ENCODE data around the gene PAX5.

The PAX5 gene

GRCh38 chr9:36913393-36914211 lies 120.5 kb downstream of the PAX5 start:
- Histone ChIP-seq H3K36me3 (ENCODE audit: control insufficient read depth, low read depth, low read length) (no peaks in the 10 kb centered on the region), H3K9me3 (ENCODE audit: control insufficient read depth, low read depth, low read length) (no peaks in the 10 kb centered on the region), H3K27ac (ENCODE audit: low read length) (no peak overlapping the region), H3K27me3 (ENCODE audit: control insufficient read depth, insufficient read depth, low read length) (no peaks in the 10 kb centered on the region), H3K4me3 (ENCODE audit: low read length) (no peak overlapping the region), H3K4me1 (ENCODE audit: control insufficient read depth, low read depth, low read length) (no peaks in the 10 kb centered on the region), H3K9ac (ENCODE audit: low read length) (no peak overlapping the region)

GRCh38 chr9:36912620-36913019 lies 121.4 kb downstream of the PAX5 start:
- no peak overlapping the region for H3K9ac ChIP-seq (ENCODE audit: low read length)
- H3K9me3 ChIP-seq (ENCODE audit: control insufficient read depth, low read depth, low read length): no peaks in the 10 kb centered on the region
- H3K27ac ChIP-seq (ENCODE audit: low read length): no peak overlapping the region
- H3K27me3 ChIP-seq (ENCODE audit: control insufficient read depth, insufficient read depth, low read length): no peaks in the 10 kb centered on the region
- H3K4me3 ChIP-seq (ENCODE audit: low read length): no peak overlapping the region
- H3K4me1 ChIP-seq (ENCODE audit: control insufficient read depth, low read depth, low read length): no peaks in the 10 kb centered on the region
- H3K36me3 ChIP-seq (ENCODE audit: control insufficient read depth, low read depth, low read length): no peaks in the 10 kb centered on the region

GRCh38 chr9:36911601-36912412 lies 122.3 kb downstream of the PAX5 start:
- Histone ChIP-seq H3K9ac (ENCODE audit: low read length) (no peak overlapping the region), H3K4me3 (ENCODE audit: low read length) (no peak overlapping the region), H3K4me1 (ENCODE audit: control insufficient read depth, low read depth, low read length) (no peaks in the 10 kb centered on the region), H3K27me3 (ENCODE audit: control insufficient read depth, insufficient read depth, low read length) (no peaks in the 10 kb centered on the region), H3K9me3 (ENCODE audit: control insufficient read depth, low read depth, low read length) (no peaks in the 10 kb centered on the region), H3K27ac (ENCODE audit: low read length) (no peak overlapping the region), H3K36me3 (ENCODE audit: control insufficient read depth, low read depth, low read length) (no peaks in the 10 kb centered on the region)

- Histone ChIP-seq H3K27ac (ENCODE audit: low read length) (no peak overlapping the region), H3K36me3 (ENCODE audit: control insufficient read depth, low read depth, low read length) (no peaks in the 10 kb centered on the region), H3K4me3 (ENCODE audit: low read length) (no peak overlapping the region), H3K9ac (ENCODE audit: low read length) (no peak overlapping the region), H3K4me1 (ENCODE audit: control insufficient read depth, low read depth, low read length) (no peaks in the 10 kb centered on the region), H3K27me3 (ENCODE audit: control insufficient read depth, insufficient read depth, low read length) (no peaks in the 10 kb centered on the region), H3K9me3 (ENCODE audit: control insufficient read depth, low read depth, low read length) (no peaks in the 10 kb centered on the region)
Measured at GRCh38 chr9:36911037-36911436, 123.0 kb downstream of the PAX5 start.

GRCh38 chr9:36906492-36906891 lies 127.6 kb downstream of the PAX5 start:
- Histone ChIP-seq H3K9ac (ENCODE audit: low read length) (no peak overlapping the region), H3K9me3 (ENCODE audit: control insufficient read depth, low read depth, low read length) (no peaks in the 10 kb centered on the region), H3K27me3 (ENCODE audit: control insufficient read depth, insufficient read depth, low read length) (no peaks in the 10 kb centered on the region), H3K4me3 (ENCODE audit: low read length) (no peak overlapping the region), H3K27ac (ENCODE audit: low read length) (no peak overlapping the region), H3K36me3 (ENCODE audit: control insufficient read depth, low read depth, low read length) (no peaks in the 10 kb centered on the region), H3K4me1 (ENCODE audit: control insufficient read depth, low read depth, low read length) (no peaks in the 10 kb centered on the region)

- H3K9me3 ChIP-seq (ENCODE audit: control insufficient read depth, low read depth, low read length): no peaks in the 10 kb centered on the region
- no peaks in the 10 kb centered on the region for H3K4me1 ChIP-seq (ENCODE audit: control insufficient read depth, low read depth, low read length)
- H3K9ac ChIP-seq (ENCODE audit: low read length): no peak overlapping the region
- no peak overlapping the region for H3K4me3 ChIP-seq (ENCODE audit: low read length)
- no peaks in the 10 kb centered on the region for H3K36me3 ChIP-seq (ENCODE audit: control insufficient read depth, low read depth, low read length)
- no peak overlapping the region for H3K27ac ChIP-seq (ENCODE audit: low read length)
- H3K27me3 ChIP-seq (ENCODE audit: control insufficient read depth, insufficient read depth, low read length): no peaks in the 10 kb centered on the region
Measured at GRCh38 chr9:36905101-36906066, 128.7 kb downstream of the PAX5 start.

GRCh38 chr9:36903541-36904435 lies 130.3 kb downstream of the PAX5 start:
- Histone ChIP-seq H3K27ac (ENCODE audit: low read length) (no peak overlapping the region), H3K4me3 (ENCODE audit: low read length) (no peak overlapping the region), H3K4me1 (ENCODE audit: control insufficient read depth, low read depth, low read length) (no peaks in the 10 kb centered on the region), H3K27me3 (ENCODE audit: control insufficient read depth, insufficient read depth, low read length) (no peaks in the 10 kb centered on the region), H3K36me3 (ENCODE audit: control insufficient read depth, low read depth, low read length) (no peaks in the 10 kb centered on the region), H3K9me3 (ENCODE audit: control insufficient read depth, low read depth, low read length) (no peaks in the 10 kb centered on the region), H3K9ac (ENCODE audit: low read length) (no peak overlapping the region)

- Histone ChIP-seq H3K4me1 (ENCODE audit: control insufficient read depth, low read depth, low read length) (no peaks in the 10 kb centered on the region), H3K27me3 (ENCODE audit: control insufficient read depth, insufficient read depth, low read length) (no peaks in the 10 kb centered on the region), H3K27ac (ENCODE audit: low read length) (no peak overlapping the region), H3K4me3 (ENCODE audit: low read length) (no peak overlapping the region), H3K36me3 (ENCODE audit: control insufficient read depth, low read depth, low read length) (no peaks in the 10 kb centered on the region), H3K9ac (ENCODE audit: low read length) (no peak overlapping the region), H3K9me3 (ENCODE audit: control insufficient read depth, low read depth, low read length) (no peaks in the 10 kb centered on the region)
Measured at GRCh38 chr9:36902861-36903524, 131.1 kb downstream of the PAX5 start.

GRCh38 chr9:36902080-36902716 lies 131.9 kb downstream of the PAX5 start:
- Histone ChIP-seq H3K36me3 (ENCODE audit: control insufficient read depth, low read depth, low read length) (no peaks in the 10 kb centered on the region), H3K27me3 (ENCODE audit: control insufficient read depth, insufficient read depth, low read length) (no peaks in the 10 kb centered on the region), H3K9ac (ENCODE audit: low read length) (no peak overlapping the region), H3K4me1 (ENCODE audit: control insufficient read depth, low read depth, low read length) (no peaks in the 10 kb centered on the region), H3K9me3 (ENCODE audit: control insufficient read depth, low read depth, low read length) (no peaks in the 10 kb centered on the region), H3K4me3 (ENCODE audit: low read length) (no peak overlapping the region), H3K27ac (ENCODE audit: low read length) (no peak overlapping the region)

- no peaks in the 10 kb centered on the region for H3K36me3 ChIP-seq (ENCODE audit: control insufficient read depth, low read depth, low read length)
- no peak overlapping the region for H3K4me3 ChIP-seq (ENCODE audit: low read length)
- H3K27me3 ChIP-seq (ENCODE audit: control insufficient read depth, insufficient read depth, low read length): no peaks in the 10 kb centered on the region
- H3K9me3 ChIP-seq (ENCODE audit: control insufficient read depth, low read depth, low read length): no peaks in the 10 kb centered on the region
- H3K9ac ChIP-seq (ENCODE audit: low read length): no peak overlapping the region
- no peak overlapping the region for H3K27ac ChIP-seq (ENCODE audit: low read length)
- H3K4me1 ChIP-seq (ENCODE audit: control insufficient read depth, low read depth, low read length): no peaks in the 10 kb centered on the region
Measured at GRCh38 chr9:36901528-36901927, 132.5 kb downstream of the PAX5 start.

All from iPS-18a (cell line).